IMR-90 (cell line): ENCODE data around the gene SBNO1. TPM values are rescaled to one million over a fixed set of nuclear protein-coding genes. Genes with fewer than 3 reads are reported as not detected.
A peak's percentile ranks its signal among the peaks of the same experiment; 100 is the strongest.

ENCODE experiments used
- ATAC-seq: fragments of 200-7000 bp; cut with Tn5 transposase; 2 replicates; pipeline ENCODE4 v1.9.1; 2020; ENCODE audit warnings: low read depth, mild to moderate bottlenecking, moderate library complexity
- BruUV-seq: library from RNA; stranded (reverse); fragments of 400-500 nt; replicated peaks from 2 replicates; lab custom pipeline; 2021; lab: Mats Ljungman, UMichigan
- CTCF ChIA-PET: fragments of 300-600 bp; formaldehyde crosslinking; extraction: SDS; loops from one replicate; lab custom pipeline; 2021; ENCODE audit warnings: antibody characterized with exemption; lab: Yijun Ruan, JAX
- POLR2A ChIA-PET: fragments of 300-600 bp; sonication (Branson Sonifier 250); formaldehyde crosslinking; loops from one replicate; lab custom pipeline; 2022; ENCODE audit warnings: antibody characterized with exemption; ENCODE audit not compliant: unreplicated experiment; lab: Charles Lee
- DNase-seq: peaks from one replicate; pipeline ENCODE4 v3.0.0; 2013
- H2AFZ ChIP-seq: replicated peaks from 2 replicates; pipeline ENCODE3; 2013; ENCODE audit warnings: low read length, mild to moderate bottlenecking; ENCODE audit not compliant: poor library complexity
- H2AK5ac ChIP-seq: 2 replicates; pipeline ENCODE4 v1.6.1; 2013; ENCODE audit warnings: low read depth, low read length, inconsistent platforms
- H2AK9ac ChIP-seq: replicated peaks from 2 replicates; pipeline ENCODE3; 2013; ENCODE audit warnings: mild to moderate bottlenecking, low read depth, low read length, moderate library complexity; ENCODE audit not compliant: poor library complexity
- H2BK120ac ChIP-seq: 2 replicates; pipeline ENCODE4 v1.6.1; 2013; ENCODE audit warnings: low read depth, low read length, inconsistent platforms
- H2BK15ac ChIP-seq: 3 replicates; pipeline ENCODE4 v1.6.1; 2013; ENCODE audit warnings: low read depth, low read length, inconsistent platforms
- H2BK20ac ChIP-seq: 2 replicates; pipeline ENCODE4 v1.6.1; 2013; ENCODE audit warnings: low read depth, mild to moderate bottlenecking, inconsistent platforms, low read length, moderate library complexity
- H2BK5ac ChIP-seq: 2 replicates; pipeline ENCODE4 v1.6.1; 2013; ENCODE audit warnings: mild to moderate bottlenecking, low read depth, low read length, inconsistent platforms; ENCODE audit not compliant: poor library complexity, severe bottlenecking
- H3K14ac ChIP-seq: replicated peaks from 2 replicates; pipeline ENCODE4 v1.6.1; 2013; ENCODE audit warnings: low read depth, low read length, inconsistent platforms
- H3K18ac ChIP-seq: 2 replicates; pipeline ENCODE4 v1.6.1; 2013; ENCODE audit warnings: low read depth, low read length, control low read depth
- H3K23ac ChIP-seq: 2 replicates; pipeline ENCODE4 v1.6.1; 2013; ENCODE audit warnings: low read depth, low read length, inconsistent platforms
- H3K27ac ChIP-seq: 2 replicates; pipeline ENCODE4 v1.5.1; 2013; ENCODE audit warnings: mild to moderate bottlenecking, control low read depth, low read length; ENCODE audit not compliant: insufficient read depth
- H3K27me3 ChIP-seq: 2 replicates; pipeline ENCODE4 v1.6.1; 2013; ENCODE audit warnings: low read length; ENCODE audit not compliant: control insufficient read depth, insufficient read depth
- H3K36me3 ChIP-seq: 2 replicates; pipeline ENCODE4 v1.6.1; 2013; ENCODE audit warnings: low read length, mixed read lengths; ENCODE audit not compliant: control insufficient read depth, insufficient read depth
- H3K4ac ChIP-seq: 2 replicates; pipeline ENCODE4 v1.6.1; 2013; ENCODE audit warnings: low read depth, low read length, inconsistent platforms
- H3K4me1 ChIP-seq: 2 replicates; pipeline ENCODE4 v1.6.1; 2013; ENCODE audit warnings: low read length, mixed read lengths; ENCODE audit not compliant: control insufficient read depth, insufficient read depth
- H3K4me2 ChIP-seq: 2 replicates; pipeline ENCODE4 v1.6.1; 2013; ENCODE audit warnings: low read depth, mild to moderate bottlenecking, control low read depth, low read length, moderate library complexity
- H3K4me3 ChIP-seq: 2 replicates; pipeline ENCODE4 v1.5.1; 2013; ENCODE audit warnings: low read depth, mild to moderate bottlenecking, control low read depth, low read length, moderate library complexity; ENCODE audit not compliant: insufficient read depth
- H3K56ac ChIP-seq: 2 replicates; pipeline ENCODE4 v1.6.1; 2013; ENCODE audit warnings: low read length, inconsistent platforms; ENCODE audit not compliant: insufficient read depth; ENCODE audit errors: extremely low read depth
- H3K79me1 ChIP-seq, 2 experiments: 2 replicates each; pipeline ENCODE4 v1.6.1; 2013; ENCODE audit warnings: low read length in 2 of 2, inconsistent platforms in 1 of 2, low read depth in 1 of 2
- H3K9ac ChIP-seq: 2 replicates; pipeline ENCODE4 v1.6.1; 2013; ENCODE audit warnings: low read depth, low read length, control low read depth
- H3K9me1 ChIP-seq: 2 replicates; pipeline ENCODE4 v1.6.1; 2013; ENCODE audit warnings: low read length, inconsistent platforms; ENCODE audit not compliant: insufficient read depth
- H3K9me3 ChIP-seq: 2 replicates; pipeline ENCODE4 v1.6.1; 2013; ENCODE audit warnings: low read length; ENCODE audit not compliant: control insufficient read depth, insufficient read depth
- H4K20me1 ChIP-seq: 2 replicates; pipeline ENCODE4 v1.6.1; 2013; ENCODE audit warnings: low read length, inconsistent platforms; ENCODE audit not compliant: insufficient read depth
- H4K5ac ChIP-seq: 2 replicates; pipeline ENCODE4 v1.6.1; 2013; ENCODE audit warnings: mild to moderate bottlenecking, low read depth, low read length, control low read depth
- H4K8ac ChIP-seq, 2 experiments: 2 replicates each; pipeline ENCODE4 v1.6.1; 2013; ENCODE audit warnings: low read depth in 2 of 2, low read length in 2 of 2, control low read depth in 1 of 2, inconsistent platforms in 1 of 2
- H4K91ac ChIP-seq: 2 replicates; pipeline ENCODE4 v1.6.1; 2013; ENCODE audit warnings: low read depth, low read length, inconsistent platforms; ENCODE audit not compliant: insufficient read depth
- CHD1 ChIP-seq: IDR thresholded peaks from 2 replicates; pipeline ENCODE4 v1.6.1; 2012; ENCODE audit warnings: low read depth, low read length, improper control_type of control experiment
- MAFK ChIP-seq: IDR thresholded peaks from 2 replicates; pipeline ENCODE4 v1.6.1; 2012; ENCODE audit warnings: low read depth, low read length, improper control_type of control experiment
- MXI1 ChIP-seq: IDR thresholded peaks from 2 replicates; pipeline ENCODE4 v1.6.1; 2012; ENCODE audit warnings: low read depth, mild to moderate bottlenecking, low read length, moderate library complexity, borderline replicate concordance
- POLR2A ChIP-seq: IDR thresholded peaks from 2 replicates; pipeline ENCODE4 v1.6.1; 2012; ENCODE audit warnings: mild to moderate bottlenecking, low read depth, low read length
- RCOR1 ChIP-seq: IDR thresholded peaks from 2 replicates; pipeline ENCODE4 v1.6.1; 2012; ENCODE audit warnings: mild to moderate bottlenecking, low read length, improper control_type of control experiment; ENCODE audit not compliant: insufficient replicate concordance
- WGBS, 2 experiments: methylation state at CpG; one replicate each; pipeline versions ENCODE4 v1.1.5 to v1.1.7; 2013; ENCODE audit warnings: missing lambda C conversion rate in 2 of 2; ENCODE audit not compliant: insufficient read length in 1 of 2; ENCODE audit errors: extremely low coverage in 2 of 2; 5-methylcytosine and 5-hydroxymethylcytosine counted together
- dilution Hi-C: fragments of 300-500 bp; cut with HindIII; formaldehyde crosslinking; loops from one replicate; pipeline ENCODE4 v1.14.3; 2018; ENCODE audit warnings: low sequenced_read_pairs; ENCODE audit not compliant: unreplicated experiment
- in situ Hi-C: fragments of 300-500 bp; cut with MboI; formaldehyde crosslinking; loops from 3 replicates; pipeline ENCODE4 v1.14.3; 2019; ENCODE audit warnings: low sequenced_read_pairs, inconsistent platforms, mixed read lengths
- intact Hi-C: fragments of 100-400 bp; cut with micrococcal nuclease; formaldehyde crosslinking; loops from 2 replicates; pipeline ENCODE4 v1.10.0; 2022
- polyA plus RNA-seq, 3 experiments: library from polyadenylated mRNA; depleted of rRNA; stranded (reverse); fragments of >200 nt; gene quantifications; 2 replicates each; pipeline ENCODE4 v1.2.3, GENCODE V29; 2012; ENCODE audit warnings: low replicate concordance in 1 of 3
- total RNA-seq: library from RNA; depleted of rRNA; stranded (reverse); fragments of >200 nt; gene quantifications from 2 replicates; pipeline ENCODE4 v1.2.3, GENCODE V29; 2012
- TF ChIP-seq, protein P1 (sequence below): fragments of 150-350 bp; IDR thresholded peaks from 2 replicates; pipeline ENCODE4 v1.6.1; 2016; ENCODE audit warnings: low read depth, mild to moderate bottlenecking, low read length, moderate library complexity, borderline replicate concordance
- TF ChIP-seq, protein P2 (sequence below): conservative IDR thresholded peaks from 2 replicates; pipeline ENCODE4 v1.5.1; 2012; ENCODE audit warnings: mild to moderate bottlenecking, low read depth, low read length, improper control_type of control experiment
- TF ChIP-seq, protein P3 (sequence below): fragments of 150-350 bp; IDR thresholded peaks from 2 replicates; pipeline ENCODE4 v1.6.1; 2017; ENCODE audit warnings: mild to moderate bottlenecking, antibody characterized with exemption, low read length, low read depth

Gene SBNO1
- total and polyA plus RNA-seq, 2 of the 4 experiments (the other 2 are of a cell fraction), result 5.3 to 24.9 TPM

DNA sequence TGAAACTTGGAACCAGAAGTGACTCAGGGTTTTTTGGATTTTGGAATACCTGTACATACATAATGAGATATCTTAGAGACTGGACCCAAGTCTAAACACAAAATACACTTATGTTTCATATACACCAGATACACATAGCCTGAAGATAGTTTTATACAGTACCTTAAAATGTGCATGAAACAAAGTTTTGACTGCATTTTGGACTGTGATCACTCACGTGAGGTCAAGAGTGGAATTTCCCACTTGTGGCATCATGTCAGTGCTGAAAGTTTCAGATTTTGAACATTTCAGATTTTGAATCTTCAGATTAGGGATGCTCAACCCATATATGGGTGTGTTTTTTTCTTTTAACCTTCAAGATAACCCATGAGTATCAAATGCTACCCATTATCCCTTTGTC is 6.6 kb downstream of the SBNO1 start:
- no TSS peak for BruUV-seq
- Histone ChIP-seq H3K79me1 (peaks cover 3 to 42% of the 10 kb centered on the region in 2 experiments), H4K91ac (no peak overlapping the region), H3K27ac (no peak overlapping the region), H2AFZ (no peak overlapping the region), H3K18ac (no peak overlapping the region), H3K4me2 (0 out of 2 replicates have a peak overlapping the region, but pooled peaks have one; percentile 15), H2AK9ac (no peak overlapping the region), H3K4me1 (peaks cover 10% of the 10 kb centered on the region), H3K4me3 (no peak overlapping the region), H2BK20ac (no peak overlapping the region), H3K36me3 (0 out of 2 replicates have a peak, but pooled peaks cover 3% of the 10 kb centered on the region), H2BK120ac (no peak overlapping the region), H3K14ac (no peak overlapping the region), H2BK5ac (no peak overlapping the region), H3K9me1 (peaks cover 6% of the 10 kb centered on the region), H3K4ac (no peak overlapping the region), H3K9me3 (no peaks in the 10 kb centered on the region), H3K56ac (no peak overlapping the region), H2AK5ac (no peak overlapping the region), H2BK15ac (no peak overlapping the region), H4K5ac (no peak overlapping the region; the same call in 1 of the 2 replicates), H4K20me1 (peaks cover 66% of the 10 kb centered on the region), H3K27me3 (no peaks in the 10 kb centered on the region), H3K23ac (no peak overlapping the region), H3K9ac (no peak overlapping the region), H4K8ac (no peak overlapping the region)
- TF ChIP-seq, protein P1, sequence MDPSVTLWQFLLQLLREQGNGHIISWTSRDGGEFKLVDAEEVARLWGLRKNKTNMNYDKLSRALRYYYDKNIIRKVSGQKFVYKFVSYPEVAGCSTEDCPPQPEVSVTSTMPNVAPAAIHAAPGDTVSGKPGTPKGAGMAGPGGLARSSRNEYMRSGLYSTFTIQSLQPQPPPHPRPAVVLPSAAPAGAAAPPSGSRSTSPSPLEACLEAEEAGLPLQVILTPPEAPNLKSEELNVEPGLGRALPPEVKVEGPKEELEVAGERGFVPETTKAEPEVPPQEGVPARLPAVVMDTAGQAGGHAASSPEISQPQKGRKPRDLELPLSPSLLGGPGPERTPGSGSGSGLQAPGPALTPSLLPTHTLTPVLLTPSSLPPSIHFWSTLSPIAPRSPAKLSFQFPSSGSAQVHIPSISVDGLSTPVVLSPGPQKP, result no peak
- no peak for TF ChIP-seq POLR2A
- TF ChIP-seq, protein P2, sequence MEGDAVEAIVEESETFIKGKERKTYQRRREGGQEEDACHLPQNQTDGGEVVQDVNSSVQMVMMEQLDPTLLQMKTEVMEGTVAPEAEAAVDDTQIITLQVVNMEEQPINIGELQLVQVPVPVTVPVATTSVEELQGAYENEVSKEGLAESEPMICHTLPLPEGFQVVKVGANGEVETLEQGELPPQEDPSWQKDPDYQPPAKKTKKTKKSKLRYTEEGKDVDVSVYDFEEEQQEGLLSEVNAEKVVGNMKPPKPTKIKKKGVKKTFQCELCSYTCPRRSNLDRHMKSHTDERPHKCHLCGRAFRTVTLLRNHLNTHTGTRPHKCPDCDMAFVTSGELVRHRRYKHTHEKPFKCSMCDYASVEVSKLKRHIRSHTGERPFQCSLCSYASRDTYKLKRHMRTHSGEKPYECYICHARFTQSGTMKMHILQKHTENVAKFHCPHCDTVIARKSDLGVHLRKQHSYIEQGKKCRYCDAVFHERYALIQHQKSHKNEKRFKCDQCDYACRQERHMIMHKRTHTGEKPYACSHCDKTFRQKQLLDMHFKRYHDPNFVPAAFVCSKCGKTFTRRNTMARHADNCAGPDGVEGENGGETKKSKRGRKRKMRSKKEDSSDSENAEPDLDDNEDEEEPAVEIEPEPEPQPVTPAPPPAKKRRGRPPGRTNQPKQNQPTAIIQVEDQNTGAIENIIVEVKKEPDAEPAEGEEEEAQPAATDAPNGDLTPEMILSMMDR, result no peak
- TF ChIP-seq MAFK, result no peak
- TF ChIP-seq RCOR1, result no peak
- TF ChIP-seq CHD1, result no peak
- no peak for TF ChIP-seq MXI1
- TF ChIP-seq, protein P3, sequence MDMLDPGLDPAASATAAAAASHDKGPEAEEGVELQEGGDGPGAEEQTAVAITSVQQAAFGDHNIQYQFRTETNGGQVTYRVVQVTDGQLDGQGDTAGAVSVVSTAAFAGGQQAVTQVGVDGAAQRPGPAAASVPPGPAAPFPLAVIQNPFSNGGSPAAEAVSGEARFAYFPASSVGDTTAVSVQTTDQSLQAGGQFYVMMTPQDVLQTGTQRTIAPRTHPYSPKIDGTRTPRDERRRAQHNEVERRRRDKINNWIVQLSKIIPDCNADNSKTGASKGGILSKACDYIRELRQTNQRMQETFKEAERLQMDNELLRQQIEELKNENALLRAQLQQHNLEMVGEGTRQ, result no peak
- 60% methylated on average over 1 of the region's 1 CpG; no CpG with 5 or more reads in 1 of the 2 experiments for WGBS, 2 experiments
- intact Hi-C loops (no loop called here), dilution Hi-C loops (no loop called here), in situ Hi-C loops (no loop called here)
- ATAC-seq (no peak), DNase-seq (no peak)
- CTCF ChIA-PET, result no interaction called here
- POLR2A ChIA-PET, result no interaction called here
